Calu3 (cell line): ENCODE measurements around the gene JMJD6. TPM values are rescaled to one million over a fixed set of nuclear protein-coding genes. Genes with fewer than 3 reads are reported as not detected.

Experiments
- BruUV-seq: library from RNA; stranded (reverse); fragments of 400-500 nt; replicated peaks from 2 replicates; lab custom pipeline; 2021; lab: Mats Ljungman, UMichigan
- CTCF ChIA-PET: fragments of 300-600 bp; sonication (Branson Sonifier 250); formaldehyde crosslinking; loops from one replicate; lab custom pipeline; 2022; ENCODE audit warnings: antibody characterized with exemption; lab: Charles Lee
- DNase-seq: peaks from one replicate; pipeline ENCODE4 v3.0.0; 2022
- H3K27ac Mint-ChIP-seq: one replicate; pipeline ENCODE4 v1.8.0; 2022; ENCODE audit warnings: mixed read lengths; ENCODE audit not compliant: unreplicated experiment
- H3K27me3 Mint-ChIP-seq: one replicate; pipeline ENCODE4 v1.8.0; 2022; ENCODE audit warnings: mixed read lengths; ENCODE audit not compliant: unreplicated experiment
- H3K36me3 Mint-ChIP-seq: one replicate; pipeline ENCODE4 v1.8.0; 2022; ENCODE audit warnings: mild to moderate bottlenecking, moderate library complexity, mixed read lengths; ENCODE audit not compliant: insufficient read depth, unreplicated experiment
- H3K4me1 Mint-ChIP-seq: one replicate; pipeline ENCODE4 v1.8.0; 2022; ENCODE audit warnings: mild to moderate bottlenecking, low read depth, mixed read lengths; ENCODE audit not compliant: unreplicated experiment
- H3K4me3 Mint-ChIP-seq: one replicate; pipeline ENCODE4 v1.8.0; 2022; ENCODE audit warnings: mild to moderate bottlenecking, low read depth, moderate library complexity, mixed read lengths; ENCODE audit not compliant: unreplicated experiment
- H3K9me3 Mint-ChIP-seq: one replicate; pipeline ENCODE4 v1.8.0; 2022; ENCODE audit warnings: low read depth, mixed read lengths; ENCODE audit not compliant: unreplicated experiment
- intact Hi-C: fragments of 100-400 bp; cut with micrococcal nuclease; formaldehyde crosslinking; loops from one replicate; pipeline ENCODE4 v1.10.0; 2022; ENCODE audit not compliant: unreplicated experiment
- total RNA-seq: library from RNA; stranded (reverse); gene quantifications from 2 replicates; pipeline ENCODE4 v1.2.3, GENCODE V29; 2022
- TF ChIP-seq, protein P1 (sequence below): fragments of 200-600 bp; IDR thresholded peaks from one replicate; pipeline ENCODE4 v1.8.0; 2022; ENCODE audit warnings: antibody characterized with exemption; ENCODE audit not compliant: unreplicated experiment

Gene JMJD6
- total RNA-seq, 1 experiment from 2014 or later, result 62.1 TPM

DNA sequence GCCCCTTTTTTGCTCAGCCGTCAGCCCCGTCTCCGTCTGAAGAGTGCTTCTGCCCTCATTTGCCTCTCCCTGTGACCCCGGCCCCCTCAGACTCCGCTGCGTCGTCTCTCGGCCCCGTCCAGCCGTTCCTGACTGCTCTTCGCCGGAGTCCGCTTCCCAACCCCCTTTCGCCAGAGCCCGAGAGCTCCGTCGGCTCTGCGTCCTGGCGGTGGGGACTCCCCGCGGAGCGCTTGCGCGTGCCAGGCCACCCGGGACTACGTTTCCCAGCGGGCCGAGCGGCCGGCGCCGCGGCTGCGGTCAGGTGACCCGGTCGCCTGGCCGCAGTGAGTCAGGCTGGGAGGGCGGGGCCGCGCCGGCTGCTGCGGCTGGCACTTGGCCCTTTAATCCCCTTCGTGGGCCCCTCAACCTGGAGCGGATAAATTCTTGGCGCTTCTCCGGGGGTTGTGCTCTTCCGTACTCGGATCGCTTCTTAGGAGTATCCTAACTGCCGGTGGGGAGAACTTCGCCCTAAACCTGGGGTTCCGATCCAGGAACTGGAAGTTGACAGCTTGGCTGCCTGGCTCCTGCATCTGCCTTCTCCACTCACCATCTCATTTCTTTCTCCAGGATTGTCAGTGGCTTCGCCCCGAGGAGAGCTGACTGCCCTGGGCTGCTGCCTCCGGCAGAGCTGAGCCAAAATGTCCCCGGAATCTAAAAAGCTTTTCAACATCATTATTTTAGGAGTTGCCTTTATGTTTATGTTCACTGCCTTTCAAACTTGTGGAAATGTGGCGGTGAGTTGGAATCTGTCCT is 11.5 kb upstream of the JMJD6 start, which contains the start of gene MFSD11:
Gene MFSD11, plus strand, starts transcription at position 444 of the 792 bp plus-strand sequence. Its CDS starts 234 bp downstream, at position 678.
- Mint-ChIP-seq H3K36me3 (peaks cover 66% of the 10 kb centered on the region), H3K4me3 (peak within 1 kb of the TSS; percentile 93), H3K4me1 (peaks cover 24% of the 10 kb centered on the region), H3K27ac (peak within 1 kb of the TSS; percentile 89), H3K27me3 (no peaks in the 10 kb centered on the region), H3K9me3 (no peaks in the 10 kb centered on the region)
- intact Hi-C loops, result no loop called here
- CTCF ChIA-PET, result interaction anchor here (0.6 kb wide), 1 partner anchor 327 kb away, joined by 4 read pairs; no protein-coding TSS in a partner anchor
- TSS peak; percentile 46 for BruUV-seq
- peak; percentile 93 for DNase-seq
- TF ChIP-seq, protein P1, sequence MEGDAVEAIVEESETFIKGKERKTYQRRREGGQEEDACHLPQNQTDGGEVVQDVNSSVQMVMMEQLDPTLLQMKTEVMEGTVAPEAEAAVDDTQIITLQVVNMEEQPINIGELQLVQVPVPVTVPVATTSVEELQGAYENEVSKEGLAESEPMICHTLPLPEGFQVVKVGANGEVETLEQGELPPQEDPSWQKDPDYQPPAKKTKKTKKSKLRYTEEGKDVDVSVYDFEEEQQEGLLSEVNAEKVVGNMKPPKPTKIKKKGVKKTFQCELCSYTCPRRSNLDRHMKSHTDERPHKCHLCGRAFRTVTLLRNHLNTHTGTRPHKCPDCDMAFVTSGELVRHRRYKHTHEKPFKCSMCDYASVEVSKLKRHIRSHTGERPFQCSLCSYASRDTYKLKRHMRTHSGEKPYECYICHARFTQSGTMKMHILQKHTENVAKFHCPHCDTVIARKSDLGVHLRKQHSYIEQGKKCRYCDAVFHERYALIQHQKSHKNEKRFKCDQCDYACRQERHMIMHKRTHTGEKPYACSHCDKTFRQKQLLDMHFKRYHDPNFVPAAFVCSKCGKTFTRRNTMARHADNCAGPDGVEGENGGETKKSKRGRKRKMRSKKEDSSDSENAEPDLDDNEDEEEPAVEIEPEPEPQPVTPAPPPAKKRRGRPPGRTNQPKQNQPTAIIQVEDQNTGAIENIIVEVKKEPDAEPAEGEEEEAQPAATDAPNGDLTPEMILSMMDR, result no peak

- Mint-ChIP-seq H3K36me3 (peaks cover 70% of the 10 kb centered on the region), H3K9me3 (no peaks in the 10 kb centered on the region), H3K4me3 (peak within 1 kb of the TSS; percentile 93), H3K27me3 (no peaks in the 10 kb centered on the region), H3K4me1 (peaks cover 24% of the 10 kb centered on the region), H3K27ac (peak within 1 kb of the TSS; percentile 97)
- CTCF ChIA-PET, result no interaction called here
- TF ChIP-seq, protein P1, result no peak
- intact Hi-C loops, result no loop called here
- peak; percentile 98 for DNase-seq
- BruUV-seq, result no TSS peak
These were observed 10.8 kb upstream of the JMJD6 start, which contains the start of gene SRSF2 for GRCh38 chr17:76737082-76737675. Gene SRSF2, minus strand, starts transcription at chr17:76737331. Its CDS starts 171 bp downstream, at chr17:76737160.

- peak; percentile 68 for DNase-seq
- H3K9me3 Mint-ChIP-seq, result no peaks in the 10 kb centered on the region
- H3K36me3 Mint-ChIP-seq, result peaks cover 74% of the 10 kb centered on the region
- H3K27ac Mint-ChIP-seq, result peak overlapping the region; percentile 97
- H3K27me3 Mint-ChIP-seq, result no peaks in the 10 kb centered on the region
- CTCF ChIA-PET, result no interaction called here
- intact Hi-C loops, result no loop called here
- peaks cover 24% of the 10 kb centered on the region for H3K4me1 Mint-ChIP-seq
- no TSS peak for BruUV-seq
- TF ChIP-seq, protein P1, result no peak
- peak overlapping the region; percentile 93 for H3K4me3 Mint-ChIP-seq
These were observed 10.1 kb upstream of the JMJD6 start for GRCh38 chr17:76736349-76737081.

- DNase-seq, result no peak
These were observed 9.4 kb upstream of the JMJD6 start for GRCh38 chr17:76735586-76736348.

More at GRCh38 chr17:76735586-76736348, 9.4 kb upstream of the JMJD6 start:
- CTCF ChIA-PET, result no interaction called here
- TF ChIP-seq, protein P1, result no peak
- intact Hi-C loops, result no loop called here
- Mint-ChIP-seq H3K27ac (peak overlapping the region; percentile 97), H3K4me1 (peaks cover 24% of the 10 kb centered on the region), H3K4me3 (peak overlapping the region; percentile 93), H3K9me3 (no peaks in the 10 kb centered on the region), H3K27me3 (no peaks in the 10 kb centered on the region), H3K36me3 (peaks cover 79% of the 10 kb centered on the region)
- TSS peak; percentile 54 for BruUV-seq
